ENCODE data around the gene ESYT1.

GRCh38 chr12:56080556-56081138, 47.4 kb upstream of the ESYT1 start:
- TF ChIP-seq FOXA1 (IDR thresholded peaks at IDR 0.05; ENCODE audit: borderline replicate concordance) (no peak), KLF6 (CRISPR knock-in tag; IDR thresholded peaks at IDR 0.05; ENCODE audit: borderline replicate concordance) (no peak), RUNX1 (IDR thresholded peaks at IDR 0.05; ENCODE audit: low read depth) (no peak), POLR2AphosphoS5 (IDR thresholded peaks at IDR 0.05; ENCODE audit: control insufficient read depth, insufficient read depth, low read depth, low read length) (no peak), POLR2A (conservative IDR thresholded peaks at IDR 0.05) (no peak), SRF (CRISPR knock-in tag; IDR thresholded peaks at IDR 0.05) (no peak)

Data from K562 (cell line).